Erythroblast (primary cell): ENCODE measurements around the gene CACNG3.

Source experiments
- DNase-seq, 2 experiments: peaks; one replicate each; lab custom pipeline; 2025; lab: John Stamatoyannopoulos, UW
- GATA1 ChIP-seq: IDR thresholded peaks from 2 replicates; pipeline ENCODE4 v1.6.1; 2011; ENCODE audit warnings: low read depth, mild to moderate bottlenecking, control low read depth, low read length, moderate library complexity
- POLR2A ChIP-seq: IDR thresholded peaks from 2 replicates; pipeline ENCODE4 v1.6.1; 2011; ENCODE audit warnings: mild to moderate bottlenecking, low read length

CACNG3 gene

DNA sequence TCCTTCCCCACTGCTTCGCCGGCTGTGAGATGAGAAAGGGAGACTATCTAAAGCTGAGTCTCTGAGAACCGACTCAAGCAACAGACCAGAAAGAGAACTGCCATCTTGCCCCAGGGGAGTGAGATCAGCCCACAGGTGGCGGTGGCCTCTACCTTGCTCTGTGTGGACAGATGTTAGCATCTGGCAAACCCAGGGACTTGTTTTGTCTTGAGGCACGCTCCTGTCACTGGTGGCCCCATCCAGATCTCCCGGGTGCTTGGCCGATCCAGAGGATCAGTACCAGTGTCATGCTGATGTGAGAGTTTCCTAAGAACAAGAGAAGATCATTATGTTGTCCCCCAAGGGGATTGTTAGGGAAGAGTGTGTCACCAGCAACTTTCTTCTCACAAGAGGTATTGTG is 101.4 kb downstream of the CACNG3 start:
- no peak for DNase-seq
- no peak for TF ChIP-seq GATA1
- TF ChIP-seq POLR2A: no peak

DNA sequence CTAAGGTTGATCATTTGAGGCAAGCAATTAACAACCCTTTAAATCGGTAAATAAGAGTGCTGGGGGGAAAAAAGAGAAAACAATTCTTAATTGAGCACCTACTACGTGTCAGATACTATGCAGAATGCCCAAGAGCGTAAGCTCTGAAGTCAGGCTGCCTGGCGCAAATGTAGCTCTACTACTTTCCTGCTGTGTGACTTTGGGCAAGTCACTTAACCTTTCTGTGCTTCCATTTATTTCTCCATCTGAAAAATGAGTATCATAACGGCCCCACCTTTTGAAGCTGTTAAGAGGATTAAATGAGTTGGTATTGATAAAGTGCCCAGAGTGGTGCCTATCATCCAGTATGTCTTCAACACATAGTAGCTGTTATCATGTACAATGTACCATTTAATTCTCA is 102.0 kb downstream of the CACNG3 start:
- TF ChIP-seq POLR2A (no peak), GATA1 (no peak)
- no peak for DNase-seq

- DNase-seq: no peak
- no peak for TF ChIP-seq GATA1
- TF ChIP-seq POLR2A: no peak
Measured at GRCh38 chr16:24359490-24359889, 103.4 kb downstream of the CACNG3 start.

DNA sequence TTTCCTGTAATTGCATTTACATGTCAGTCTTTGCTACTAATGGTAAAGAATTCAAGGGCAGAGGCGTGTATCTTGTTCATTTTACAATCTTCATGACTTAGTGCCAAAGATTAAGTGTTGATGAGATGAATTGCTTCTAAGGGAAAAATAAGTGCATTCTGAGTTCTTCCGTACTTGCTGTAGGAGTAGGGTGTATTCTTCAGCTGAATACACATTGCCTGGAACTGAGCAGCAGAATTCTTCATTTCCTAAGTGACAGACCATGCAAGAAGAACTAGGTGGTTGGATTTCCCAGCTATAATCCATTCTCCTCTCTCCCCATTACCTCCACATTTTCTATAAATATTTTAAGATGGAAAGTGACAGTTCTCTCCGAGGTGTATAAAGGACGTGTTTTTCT is 104.8 kb downstream of the CACNG3 start:
- DNase-seq: no peak
- TF ChIP-seq POLR2A (no peak), GATA1 (no peak)

GRCh38 chr16:24364596-24364995 is 108.5 kb downstream of the CACNG3 start:
- DNase-seq: no peak
- TF ChIP-seq POLR2A (no peak), GATA1 (no peak)

DNA sequence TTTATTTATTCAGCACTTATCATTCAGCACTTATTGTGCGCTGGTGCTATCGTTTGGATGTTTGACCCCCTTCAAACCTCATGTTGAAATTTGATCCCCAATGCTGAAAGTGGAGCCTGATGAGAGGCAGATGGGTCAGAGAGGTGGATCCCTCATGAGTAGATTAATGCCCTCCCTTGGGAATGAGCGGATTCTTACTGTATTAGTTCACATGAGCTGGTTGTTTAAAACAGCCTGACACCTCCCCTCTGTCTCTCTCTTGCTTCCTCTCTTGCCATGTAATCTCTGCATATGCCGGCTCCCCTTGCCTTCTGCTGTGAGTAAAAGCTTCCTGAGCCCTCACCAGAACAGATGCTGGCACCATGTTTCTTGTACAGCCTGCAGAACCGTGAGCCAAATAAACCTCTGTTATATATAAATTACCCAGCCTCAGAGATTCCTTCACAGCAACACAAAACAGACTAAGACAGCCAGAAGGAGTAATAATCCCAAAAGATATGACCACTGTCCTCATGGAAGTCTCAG is 111.1 kb downstream of the CACNG3 start:
- TF ChIP-seq POLR2A (no peak), GATA1 (no peak)
- DNase-seq: no peak

DNA sequence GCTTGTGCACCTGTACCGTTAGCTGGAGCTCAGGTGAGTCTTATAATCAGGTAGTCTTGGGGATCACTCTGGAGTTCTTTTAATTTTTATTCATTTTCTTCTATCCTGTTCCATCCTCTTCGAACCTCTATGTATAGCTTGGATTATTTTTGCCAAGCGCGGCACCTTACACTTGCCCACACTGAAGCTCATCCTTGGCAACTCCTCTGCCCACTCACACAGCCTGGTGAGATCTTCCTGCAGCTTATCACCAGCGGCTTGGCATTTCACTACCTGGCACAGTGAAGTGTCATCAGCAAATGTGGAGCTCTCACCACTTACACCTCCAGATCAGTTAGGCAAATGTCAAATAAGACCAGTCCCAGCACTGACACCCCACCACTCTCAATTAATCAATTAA is 116.7 kb downstream of the CACNG3 start:
- DNase-seq: no peak
- no peak for TF ChIP-seq GATA1
- TF ChIP-seq POLR2A: no peak

- no peak for DNase-seq
- TF ChIP-seq GATA1 (no peak), POLR2A (no peak)
Measured at GRCh38 chr16:24378999-24379398, 122.9 kb downstream of the CACNG3 start.

DNA sequence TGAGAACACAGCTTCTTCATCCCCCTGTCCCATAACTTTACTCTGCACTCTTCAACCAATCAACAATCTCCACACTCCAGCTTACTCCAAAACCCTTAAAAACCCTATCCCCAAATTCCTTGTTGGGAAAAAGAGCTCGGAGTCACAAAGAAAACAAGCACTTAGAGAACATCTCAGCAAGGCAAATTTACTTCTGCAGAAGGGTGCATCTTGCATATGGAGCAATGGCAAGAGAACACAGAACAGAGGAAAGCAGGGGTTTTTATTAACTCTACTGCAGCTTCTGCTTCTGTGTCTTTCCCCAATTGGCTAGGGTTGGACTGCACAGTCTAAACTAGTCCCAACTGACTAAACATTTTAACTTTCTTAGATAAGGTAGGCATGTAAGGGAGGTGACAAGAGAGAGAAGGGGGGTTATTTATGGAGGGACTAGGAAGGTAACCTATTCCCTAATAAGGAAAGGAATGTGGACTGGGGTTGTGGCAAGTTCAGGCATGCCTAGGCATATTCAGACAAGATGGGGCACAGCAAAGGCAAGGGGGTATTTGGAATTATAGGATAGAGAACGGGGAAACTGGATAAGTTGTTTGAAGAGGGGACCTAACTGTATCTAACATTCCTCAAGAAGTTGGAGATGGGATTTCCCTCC is 125.5 kb downstream of the CACNG3 start:
- no peak for TF ChIP-seq POLR2A
- no peak for TF ChIP-seq GATA1
- no peak for DNase-seq

DNA sequence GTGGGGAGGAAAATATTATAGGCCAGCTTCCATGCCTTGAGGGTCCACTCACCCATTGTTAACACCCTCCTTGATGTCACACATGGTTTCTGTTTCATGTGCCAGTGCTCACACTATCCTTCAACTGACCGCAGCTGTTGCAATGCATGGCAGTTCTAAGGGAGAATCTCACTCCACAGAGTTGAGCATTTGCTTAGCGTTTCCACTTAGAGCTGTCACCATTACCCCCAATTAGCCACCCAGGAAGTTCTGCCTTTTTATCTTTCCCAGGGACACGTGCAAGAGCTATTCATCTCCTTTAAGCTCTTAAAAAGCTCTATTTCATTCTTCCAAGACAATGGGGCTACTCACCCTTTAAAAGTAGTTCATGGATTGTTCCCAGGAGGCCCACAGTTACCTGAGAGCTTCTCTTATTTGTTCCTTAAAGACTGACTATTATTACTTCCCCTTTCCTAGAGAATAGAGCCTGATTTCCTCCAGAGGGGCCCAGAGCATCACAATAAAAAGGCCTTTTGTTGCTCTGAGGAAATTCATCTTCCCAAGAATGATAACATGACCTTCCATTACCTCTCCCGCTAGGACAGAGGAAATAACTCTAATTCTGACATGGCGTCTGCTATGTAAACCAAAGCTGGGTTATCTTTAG is 126.8 kb downstream of the CACNG3 start:
- TF ChIP-seq POLR2A: no peak
- TF ChIP-seq GATA1: no peak

GRCh38 chr16:24394341-24394740 is 138.2 kb downstream of the CACNG3 start:
- no peak for DNase-seq

More for the DNA sequence above, 126.8 kb downstream of the CACNG3 start:
- no peak for DNase-seq

GRCh38 chr16:24396350-24397271 is 140.5 kb downstream of the CACNG3 start:
- TF ChIP-seq POLR2A: no peak
- no peak for TF ChIP-seq GATA1
- DNase-seq: no peak

More at GRCh38 chr16:24394341-24394740, 138.2 kb downstream of the CACNG3 start:
- TF ChIP-seq POLR2A (no peak), GATA1 (no peak)

DNA sequence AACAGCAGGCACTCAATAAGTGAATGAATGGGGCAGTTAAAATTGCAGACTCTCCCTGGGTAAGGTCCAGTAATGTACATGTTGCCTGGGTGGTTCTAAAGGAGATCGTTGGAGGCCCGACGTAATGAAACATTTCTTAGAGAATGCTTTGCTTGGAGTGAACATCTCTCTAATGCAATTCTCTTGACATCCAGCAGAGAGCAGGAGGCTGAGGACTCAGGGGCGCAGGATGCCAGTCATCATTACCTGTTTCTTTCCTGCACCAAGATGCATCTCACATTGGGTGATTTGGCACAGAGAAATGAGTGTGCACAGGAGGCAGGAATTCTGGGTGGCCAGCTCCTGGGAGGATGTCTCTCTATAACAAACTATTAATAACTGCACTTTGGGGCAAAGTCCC is 152.9 kb downstream of the CACNG3 start:
- no peak for DNase-seq
- no peak for TF ChIP-seq GATA1
- TF ChIP-seq POLR2A: no peak
